Panc1 (cell line): ENCODE measurements around the gene SGPL1. TPM values are rescaled to one million over a fixed set of nuclear protein-coding genes. Genes with fewer than 3 reads are reported as not detected.

Experiments used
- ATAC-seq: fragments of 200-7000 bp; cut with Tn5 transposase; 2 replicates; pipeline ENCODE4 v1.9.1; 2020; ENCODE audit warnings: mild to moderate bottlenecking, moderate library complexity
- BruUV-seq: library from RNA; stranded (reverse); fragments of 400-500 nt; replicated peaks from 2 replicates; lab custom pipeline; 2021; lab: Mats Ljungman, UMichigan
- CTCF ChIA-PET: fragments of 300-600 bp; sonication (Branson Sonifier 250); formaldehyde crosslinking; loops from one replicate; lab custom pipeline; 2022; ENCODE audit warnings: antibody characterized with exemption; lab: Charles Lee
- POLR2A ChIA-PET: fragments of 300-600 bp; sonication (Branson Sonifier 250); formaldehyde crosslinking; loops from one replicate; lab custom pipeline; 2022; ENCODE audit warnings: antibody characterized with exemption; lab: Charles Lee
- DNase-seq: peaks from one replicate; pipeline ENCODE4 v3.0.0-alpha.2; 2010; ENCODE audit warnings: low read depth, low spot score
- H3K27ac ChIP-seq: 2 replicates; pipeline ENCODE4 v1.5.1; 2011; ENCODE audit warnings: mild to moderate bottlenecking, low read length, inconsistent platforms
- H3K27me3 ChIP-seq: fragments of 200-500 bp; sonication (Bioruptor generic); 2 replicates; pipeline ENCODE4 v1.6.0; 2014; ENCODE audit warnings: low read length, inconsistent platforms; ENCODE audit not compliant: control insufficient read depth, insufficient read depth
- H3K36me3 ChIP-seq: fragments of 200-500 bp; sonication (Bioruptor generic); 2 replicates; pipeline ENCODE4 v1.5.1; 2014; ENCODE audit warnings: inconsistent platforms, mild to moderate bottlenecking, low read length, moderate library complexity; ENCODE audit not compliant: control insufficient read depth, insufficient read depth
- H3K4me1 ChIP-seq: 2 replicates; pipeline ENCODE4 v1.5.1; 2011; ENCODE audit warnings: inconsistent platforms, mild to moderate bottlenecking, low read length, moderate library complexity; ENCODE audit not compliant: control insufficient read depth, insufficient read depth
- H3K4me3 ChIP-seq, 2 experiments: 2 replicates each; pipeline ENCODE4 v1.5.1; 2011 to 2012; ENCODE audit warnings: low read depth in 2 of 2, low read length in 2 of 2, mild to moderate bottlenecking in 2 of 2, inconsistent platforms in 1 of 2, moderate library complexity in 1 of 2
- H3K9me3 ChIP-seq: fragments of 200-500 bp; sonication (Bioruptor generic); 2 replicates; pipeline ENCODE4 v1.5.1; 2014; ENCODE audit warnings: low read depth, mild to moderate bottlenecking, inconsistent platforms, low read length, moderate library complexity; ENCODE audit not compliant: control insufficient read depth, insufficient read depth
- POLR2AphosphoS5 ChIP-seq: IDR thresholded peaks from 2 replicates; pipeline ENCODE4 v1.6.1; 2012; ENCODE audit warnings: mild to moderate bottlenecking, low read depth, low read length, moderate library complexity
- SIN3A ChIP-seq: IDR thresholded peaks from 2 replicates; pipeline ENCODE4 v1.6.1; 2012; ENCODE audit warnings: low read depth, mild to moderate bottlenecking, low read length, moderate library complexity, borderline replicate concordance; ENCODE audit not compliant: insufficient read depth
- TCF7L2 ChIP-seq: IDR thresholded peaks from 2 replicates; pipeline ENCODE4 v1.6.1; 2011; ENCODE audit warnings: mild to moderate bottlenecking, low read depth, low read length, inconsistent platforms
- in situ Hi-C: cut with HindIII; loops from 2 replicates; pipeline ENCODE4 v1.10.0; 2016; ENCODE audit warnings: low sequenced_read_pairs, low pct_unique_long_range_greater_than_20kb
- intact Hi-C: fragments of 100-400 bp; cut with micrococcal nuclease; formaldehyde crosslinking; loops from one replicate; pipeline ENCODE4 v1.10.0; 2022; ENCODE audit not compliant: unreplicated experiment
- total RNA-seq: library from RNA; stranded (reverse); gene quantifications from one replicate; pipeline ENCODE4 v1.2.1, GENCODE V29; 2021; ENCODE audit not compliant: unreplicated experiment
- TF ChIP-seq, protein P1 (sequence below): fragments of 450-650 bp; IDR thresholded peaks from 2 replicates; pipeline ENCODE4 v1.5.1; 2017; ENCODE audit warnings: mild to moderate bottlenecking
- TF ChIP-seq, protein P2 (sequence below), 2 experiments: IDR thresholded peaks; 2 replicates each; pipeline ENCODE4 v1.6.1; 2011 to 2012; ENCODE audit warnings: low read depth in 2 of 2, control low read depth in 1 of 2, low read length in 1 of 2, mild to moderate bottlenecking in 1 of 2, moderate library complexity in 1 of 2; ENCODE audit not compliant: insufficient read depth in 1 of 2

The SGPL1 gene
- total RNA-seq, 1 experiment from 2014 or later = 103 TPM

DNA sequence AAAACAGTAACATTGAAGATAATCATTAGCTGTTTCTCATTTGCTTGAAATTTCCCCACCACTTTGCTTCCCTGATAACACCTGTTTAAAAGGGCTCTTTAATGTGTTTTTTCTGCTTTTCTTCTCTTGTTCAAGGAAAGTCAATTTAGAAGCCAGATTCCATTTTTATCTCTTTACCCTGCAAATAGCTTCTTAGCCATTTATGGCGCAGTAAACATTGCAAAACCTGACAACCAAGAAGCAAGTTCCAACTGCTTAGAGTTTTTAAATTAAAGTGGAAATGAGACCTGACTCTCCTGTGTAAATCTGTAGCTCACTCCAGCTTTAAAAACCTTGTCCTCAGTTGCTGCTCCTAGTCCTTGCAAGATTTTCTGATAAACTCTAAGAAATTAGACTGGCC lies 30.1 kb downstream of the SGPL1 start:
- TF ChIP-seq POLR2AphosphoS5 (no peak), SIN3A (no peak), TCF7L2 (no peak)
- TF ChIP-seq, protein P1, sequence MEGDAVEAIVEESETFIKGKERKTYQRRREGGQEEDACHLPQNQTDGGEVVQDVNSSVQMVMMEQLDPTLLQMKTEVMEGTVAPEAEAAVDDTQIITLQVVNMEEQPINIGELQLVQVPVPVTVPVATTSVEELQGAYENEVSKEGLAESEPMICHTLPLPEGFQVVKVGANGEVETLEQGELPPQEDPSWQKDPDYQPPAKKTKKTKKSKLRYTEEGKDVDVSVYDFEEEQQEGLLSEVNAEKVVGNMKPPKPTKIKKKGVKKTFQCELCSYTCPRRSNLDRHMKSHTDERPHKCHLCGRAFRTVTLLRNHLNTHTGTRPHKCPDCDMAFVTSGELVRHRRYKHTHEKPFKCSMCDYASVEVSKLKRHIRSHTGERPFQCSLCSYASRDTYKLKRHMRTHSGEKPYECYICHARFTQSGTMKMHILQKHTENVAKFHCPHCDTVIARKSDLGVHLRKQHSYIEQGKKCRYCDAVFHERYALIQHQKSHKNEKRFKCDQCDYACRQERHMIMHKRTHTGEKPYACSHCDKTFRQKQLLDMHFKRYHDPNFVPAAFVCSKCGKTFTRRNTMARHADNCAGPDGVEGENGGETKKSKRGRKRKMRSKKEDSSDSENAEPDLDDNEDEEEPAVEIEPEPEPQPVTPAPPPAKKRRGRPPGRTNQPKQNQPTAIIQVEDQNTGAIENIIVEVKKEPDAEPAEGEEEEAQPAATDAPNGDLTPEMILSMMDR = no peak
- TF ChIP-seq, protein P2, sequence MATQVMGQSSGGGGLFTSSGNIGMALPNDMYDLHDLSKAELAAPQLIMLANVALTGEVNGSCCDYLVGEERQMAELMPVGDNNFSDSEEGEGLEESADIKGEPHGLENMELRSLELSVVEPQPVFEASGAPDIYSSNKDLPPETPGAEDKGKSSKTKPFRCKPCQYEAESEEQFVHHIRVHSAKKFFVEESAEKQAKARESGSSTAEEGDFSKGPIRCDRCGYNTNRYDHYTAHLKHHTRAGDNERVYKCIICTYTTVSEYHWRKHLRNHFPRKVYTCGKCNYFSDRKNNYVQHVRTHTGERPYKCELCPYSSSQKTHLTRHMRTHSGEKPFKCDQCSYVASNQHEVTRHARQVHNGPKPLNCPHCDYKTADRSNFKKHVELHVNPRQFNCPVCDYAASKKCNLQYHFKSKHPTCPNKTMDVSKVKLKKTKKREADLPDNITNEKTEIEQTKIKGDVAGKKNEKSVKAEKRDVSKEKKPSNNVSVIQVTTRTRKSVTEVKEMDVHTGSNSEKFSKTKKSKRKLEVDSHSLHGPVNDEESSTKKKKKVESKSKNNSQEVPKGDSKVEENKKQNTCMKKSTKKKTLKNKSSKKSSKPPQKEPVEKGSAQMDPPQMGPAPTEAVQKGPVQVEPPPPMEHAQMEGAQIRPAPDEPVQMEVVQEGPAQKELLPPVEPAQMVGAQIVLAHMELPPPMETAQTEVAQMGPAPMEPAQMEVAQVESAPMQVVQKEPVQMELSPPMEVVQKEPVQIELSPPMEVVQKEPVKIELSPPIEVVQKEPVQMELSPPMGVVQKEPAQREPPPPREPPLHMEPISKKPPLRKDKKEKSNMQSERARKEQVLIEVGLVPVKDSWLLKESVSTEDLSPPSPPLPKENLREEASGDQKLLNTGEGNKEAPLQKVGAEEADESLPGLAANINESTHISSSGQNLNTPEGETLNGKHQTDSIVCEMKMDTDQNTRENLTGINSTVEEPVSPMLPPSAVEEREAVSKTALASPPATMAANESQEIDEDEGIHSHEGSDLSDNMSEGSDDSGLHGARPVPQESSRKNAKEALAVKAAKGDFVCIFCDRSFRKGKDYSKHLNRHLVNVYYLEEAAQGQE (IDR thresholded peaks at IDR 0.05; ENCODE audit: insufficient read depth in 1 of 2, low read depth in 2 of 2, low read length in 1 of 2) = no peak
- CTCF ChIA-PET = no interaction called here
- Histone ChIP-seq H3K27me3 (no peaks in the 10 kb centered on the region), H3K4me3 (no peak overlapping the region), H3K9me3 (no peaks in the 10 kb centered on the region), H3K27ac (no peak overlapping the region), H3K4me1 (peaks cover 17% of the 10 kb centered on the region), H3K36me3 (no peaks in the 10 kb centered on the region; the same call in 1 of the 2 replicates)
- in situ Hi-C loops (no loop called here), intact Hi-C loops (no loop called here)
- BruUV-seq = no TSS peak
- ATAC-seq = no peak
- POLR2A ChIA-PET = no interaction called here
- no peak for DNase-seq

DNA sequence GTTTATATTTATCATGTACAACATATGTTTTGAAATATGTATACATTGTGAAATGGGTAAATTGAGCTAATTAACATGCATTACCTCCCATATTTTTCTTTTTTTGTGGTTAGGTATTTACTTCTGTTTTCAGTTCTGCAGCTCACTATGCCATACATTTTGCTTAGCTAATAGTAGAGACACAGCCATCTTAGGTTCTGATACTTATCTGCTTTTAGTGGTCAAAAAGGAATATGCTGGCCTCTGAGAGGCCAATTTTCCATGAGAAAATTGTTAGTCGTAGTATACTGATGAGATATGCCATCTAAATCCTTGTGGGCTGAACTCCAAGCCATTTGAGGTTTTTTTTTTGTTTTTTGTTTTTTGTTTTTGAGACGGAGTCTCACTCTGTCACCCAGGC lies 31.0 kb downstream of the SGPL1 start:
- no TSS peak for BruUV-seq
- H3K9me3 ChIP-seq = no peaks in the 10 kb centered on the region
- TF ChIP-seq, protein P1 = no peak
- TF ChIP-seq TCF7L2 (no peak), SIN3A (no peak), POLR2AphosphoS5 (no peak)
- TF ChIP-seq, protein P2 (IDR thresholded peaks at IDR 0.05; ENCODE audit: insufficient read depth in 1 of 2, low read depth in 2 of 2, low read length in 1 of 2) = no peak
- POLR2A ChIA-PET = no interaction called here
- in situ Hi-C loops = no loop called here
- H3K27ac ChIP-seq = no peak overlapping the region
- no peaks in the 10 kb centered on the region; the same call in 1 of the 2 replicates for H3K36me3 ChIP-seq
- no peaks in the 10 kb centered on the region for H3K27me3 ChIP-seq
- ATAC-seq = no peak
- H3K4me3 ChIP-seq = no peak overlapping the region
- intact Hi-C loops = no loop called here
- H3K4me1 ChIP-seq = peaks cover 17% of the 10 kb centered on the region
- no peak for DNase-seq
- CTCF ChIA-PET = interaction anchor here (0.5 kb wide), 1 partner anchor 31 kb away, joined by 10 read pairs; no protein-coding TSS in a partner anchor
